HG03064 (cell line): Measurements from ENCODE around the gene KCNK2.

Experiments
- ATAC-seq: cut with Tn5 transposase; IDR thresholded peaks from one replicate; pipeline ENCODE4 v1.9.1; 2021; ENCODE audit warnings: low read depth; ENCODE audit not compliant: unreplicated experiment

The KCNK2 gene

GRCh38 chr1:215243345-215244054 lies 161.0 kb downstream of the KCNK2 start:
- no peak for ATAC-seq

GRCh38 chr1:215250913-215251312 lies 168.4 kb downstream of the KCNK2 start:
- no peak for ATAC-seq

- no peak for ATAC-seq
These were observed 168.9 kb downstream of the KCNK2 start for GRCh38 chr1:215251428-215251827.

GRCh38 chr1:215252164-215252563 lies 169.6 kb downstream of the KCNK2 start:
- no peak for ATAC-seq

GRCh38 chr1:215256936-215257679 lies 174.6 kb downstream of the KCNK2 start:
- ATAC-seq, result no peak

GRCh38 chr1:215260711-215261110 lies 178.2 kb downstream of the KCNK2 start:
- no peak for ATAC-seq

GRCh38 chr1:215262106-215262505 lies 179.6 kb downstream of the KCNK2 start:
- ATAC-seq, result no peak

- ATAC-seq, result no peak
These were observed 181.1 kb downstream of the KCNK2 start for GRCh38 chr1:215263636-215264035.

GRCh38 chr1:215264649-215265048 lies 182.1 kb downstream of the KCNK2 start:
- no peak for ATAC-seq

GRCh38 chr1:215267495-215267894 lies 185.0 kb downstream of the KCNK2 start:
- no peak for ATAC-seq

GRCh38 chr1:215269955-215270354 lies 187.4 kb downstream of the KCNK2 start:
- no peak for ATAC-seq

- no peak for ATAC-seq
These were observed 191.4 kb downstream of the KCNK2 start for GRCh38 chr1:215273838-215274516.

GRCh38 chr1:215276582-215276981 lies 194.0 kb downstream of the KCNK2 start:
- no peak for ATAC-seq

- no peak for ATAC-seq
These were observed 195.0 kb downstream of the KCNK2 start for GRCh38 chr1:215277532-215277931.

GRCh38 chr1:215279682-215280081 lies 197.1 kb downstream of the KCNK2 start:
- ATAC-seq, result no peak

GRCh38 chr1:215282557-215282956 lies 200.0 kb downstream of the KCNK2 start:
- ATAC-seq, result no peak

- ATAC-seq, result no peak
These were observed 202.7 kb downstream of the KCNK2 start for GRCh38 chr1:215285013-215285800.
